Fibroblast of lung (primary cell): ENCODE results near the gene DDR1.

Experiments used
- CTCF ChIP-seq, 2 donors: IDR thresholded peaks in 1 of 2; conservative IDR thresholded peaks in 1 of 2; 1 replicate in 1 of 2; 2 replicates in 1 of 2; pipeline ENCODE4 v1.5.1; 2011 to 2012; ENCODE audit warnings: low read length in 2 of 2, control low read depth in 1 of 2, inconsistent platforms in 1 of 2, low read depth in 1 of 2, mild to moderate bottlenecking in 1 of 2
- EZH2 ChIP-seq: IDR thresholded peaks from 2 replicates; pipeline ENCODE4 v1.5.1; 2012; ENCODE audit warnings: low read length, control low read depth, mild to moderate bottlenecking; ENCODE audit errors: missing control alignments

GRCh38 chr6:30839671-30840070, 44.6 kb upstream of the DDR1 start:
- TF ChIP-seq CTCF (conservative IDR thresholded peaks at IDR 0.05 in 1 of 2, IDR thresholded peaks at IDR 0.05 in 1 of 2; ENCODE audit: low read depth in 1 of 2, low read length in 2 of 2), result no peak
- TF ChIP-seq EZH2, result no peak
